ENCODE results near the gene MGAT5.

MGAT5 gene

DNA sequence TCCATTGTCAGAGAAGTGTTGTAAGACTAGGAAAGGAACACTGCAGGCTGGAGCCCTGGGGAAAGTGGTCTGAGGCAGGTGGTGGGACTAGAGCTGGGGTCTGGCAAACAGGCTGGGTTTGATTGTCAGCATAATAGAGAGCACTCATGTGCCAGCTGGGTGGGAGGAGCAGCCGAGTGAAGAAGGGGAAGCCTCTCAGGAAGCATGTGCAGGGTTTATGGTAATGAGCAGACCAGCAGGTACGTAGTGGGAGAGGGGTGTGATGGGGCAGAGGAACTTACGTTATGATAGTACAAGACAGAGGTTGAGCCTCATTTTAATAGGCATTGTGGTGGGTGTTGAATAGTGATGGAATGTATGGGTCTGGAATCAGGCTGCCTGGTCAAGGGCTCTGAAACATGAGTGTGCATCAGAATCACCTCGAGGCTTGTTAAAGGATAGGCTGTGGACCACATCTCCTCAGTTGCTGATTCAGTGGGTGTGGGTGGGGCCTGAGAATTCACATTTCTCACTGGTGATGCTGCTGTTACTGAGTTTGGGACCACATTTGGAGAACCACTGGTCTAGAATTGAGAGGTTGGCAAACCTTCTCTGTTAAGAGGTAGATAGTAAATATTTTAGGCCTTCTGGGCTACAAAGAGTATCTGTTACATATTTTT is 1.7 kb upstream of the MGAT5 start:
- in situ Hi-C loops (cut with HindIII; ENCODE audit: low sequenced_read_pairs), result no loop called here

GRCh38 chr2:134253117-134253704 is 661 bp upstream of the MGAT5 start:
- in situ Hi-C loops (cut with HindIII; ENCODE audit: low sequenced_read_pairs), result no loop called here

DNA sequence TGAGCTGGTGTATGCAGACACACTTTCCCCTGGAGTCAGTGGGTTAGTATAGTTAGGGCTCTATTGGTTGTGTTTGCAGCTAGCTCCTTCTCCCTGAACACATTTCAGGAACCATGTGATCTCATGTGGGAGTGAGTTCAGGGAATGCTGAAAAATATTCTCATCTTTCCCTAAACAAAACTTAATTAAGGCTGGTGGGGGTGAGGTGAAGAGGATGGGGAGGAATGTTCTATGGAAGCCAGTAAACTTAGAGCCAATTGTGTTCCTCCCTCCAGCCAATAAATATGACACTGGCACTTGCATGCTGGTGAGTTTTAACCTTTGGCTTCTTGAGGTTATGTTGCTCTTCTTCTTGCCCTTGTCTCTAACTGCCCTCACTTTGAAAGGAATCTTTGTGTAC is 952 bp downstream of the MGAT5 start:
- in situ Hi-C loops (cut with HindIII; ENCODE audit: low sequenced_read_pairs), result no loop called here

GRCh38 chr2:134256956-134257355 is 3.1 kb downstream of the MGAT5 start:
- in situ Hi-C loops (cut with HindIII; ENCODE audit: low sequenced_read_pairs), result no loop called here

DNA sequence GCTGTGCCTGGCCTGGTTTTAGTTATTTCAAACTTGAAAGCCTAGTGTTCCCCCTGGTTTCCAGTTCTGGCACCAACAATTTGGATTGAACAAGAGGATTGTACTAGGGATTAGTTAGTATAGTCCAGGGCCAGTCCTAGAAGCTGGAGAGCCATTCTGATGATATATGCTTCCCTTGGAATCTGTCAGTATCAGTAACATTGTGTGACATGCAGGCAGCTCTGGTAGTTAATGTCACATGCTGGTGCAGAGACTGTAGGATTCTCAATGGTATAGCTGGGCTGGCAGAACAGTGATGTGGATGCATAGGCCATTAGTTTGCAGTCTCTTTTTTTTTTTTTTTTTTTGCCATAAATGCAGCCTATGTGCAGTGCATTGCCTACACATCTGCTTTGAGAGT is 3.6 kb downstream of the MGAT5 start:
- in situ Hi-C loops (cut with HindIII; ENCODE audit: low sequenced_read_pairs), result no loop called here

DNA sequence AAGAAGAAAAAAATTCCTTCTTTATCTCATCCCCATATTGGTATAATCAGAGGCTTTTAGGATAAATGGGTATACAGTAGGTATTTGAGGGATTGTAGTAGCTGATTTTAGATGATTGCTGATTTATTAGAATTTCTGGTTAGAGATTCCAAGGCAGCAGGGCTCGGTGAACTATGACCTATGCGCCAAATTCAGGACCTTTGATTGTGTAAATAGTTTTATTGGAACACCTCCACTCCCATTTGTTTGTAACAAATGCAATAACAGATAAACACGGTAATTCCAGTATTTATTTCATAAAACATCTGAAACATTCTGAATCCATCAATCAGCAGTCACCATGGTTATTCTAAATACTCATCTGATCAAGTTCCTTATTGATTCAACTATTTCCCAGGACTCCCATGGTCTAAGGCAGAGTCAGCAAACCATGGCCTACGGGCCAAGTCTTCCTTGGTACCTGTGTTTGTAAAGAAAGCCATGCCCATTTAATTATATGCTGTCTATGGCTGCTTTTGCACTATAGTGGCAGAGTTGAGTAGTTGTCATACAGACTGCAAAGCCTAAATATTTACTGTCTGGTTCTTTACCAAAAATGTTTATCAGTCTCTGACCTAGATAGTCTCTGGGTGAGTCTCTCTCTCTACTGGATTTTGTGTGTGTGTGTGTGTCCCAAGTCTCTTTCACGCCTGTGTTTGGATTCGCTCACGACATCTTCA is 4.3 kb downstream of the MGAT5 start:
- in situ Hi-C loops (cut with HindIII; ENCODE audit: low sequenced_read_pairs), result no loop called here

DNA sequence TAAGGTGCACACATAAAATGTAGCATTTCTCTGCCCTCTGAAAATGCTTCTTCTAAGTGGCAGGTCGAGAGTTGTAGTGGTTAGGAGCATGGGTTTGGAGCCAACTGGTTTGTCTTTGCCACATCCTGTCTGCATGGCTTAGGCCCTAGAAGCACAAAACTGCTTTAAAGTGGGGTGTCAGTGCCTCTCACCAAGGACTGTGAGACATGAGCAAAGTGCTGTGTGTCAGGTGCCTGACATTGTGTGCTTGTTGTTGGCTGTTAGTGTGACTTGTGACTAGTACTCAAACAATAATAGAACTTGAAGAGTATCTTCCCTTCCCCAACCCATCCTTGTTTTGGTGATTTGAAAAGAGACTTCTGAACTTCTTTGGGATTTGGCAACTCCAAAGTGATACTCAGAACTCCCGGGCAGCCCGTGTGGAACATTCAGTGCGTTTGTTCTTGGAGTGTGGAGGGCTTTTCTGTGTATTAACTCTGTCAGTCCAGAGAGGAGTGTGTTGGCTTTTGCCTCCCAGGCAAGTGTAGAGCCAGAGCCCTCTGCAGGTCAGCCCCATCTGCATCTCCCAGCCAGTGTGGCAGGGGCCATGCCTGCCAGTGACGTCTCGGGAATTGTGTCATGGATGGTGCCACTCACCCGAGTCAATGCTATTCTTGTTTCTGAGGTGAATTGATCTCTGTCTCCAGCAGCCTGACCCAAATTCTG is 5.0 kb downstream of the MGAT5 start:
- in situ Hi-C loops (cut with HindIII; ENCODE audit: low sequenced_read_pairs), result no loop called here

- in situ Hi-C loops (cut with HindIII; ENCODE audit: low sequenced_read_pairs), result no loop called here
These were observed 5.7 kb downstream of the MGAT5 start for GRCh38 chr2:134259571-134259970.

DNA sequence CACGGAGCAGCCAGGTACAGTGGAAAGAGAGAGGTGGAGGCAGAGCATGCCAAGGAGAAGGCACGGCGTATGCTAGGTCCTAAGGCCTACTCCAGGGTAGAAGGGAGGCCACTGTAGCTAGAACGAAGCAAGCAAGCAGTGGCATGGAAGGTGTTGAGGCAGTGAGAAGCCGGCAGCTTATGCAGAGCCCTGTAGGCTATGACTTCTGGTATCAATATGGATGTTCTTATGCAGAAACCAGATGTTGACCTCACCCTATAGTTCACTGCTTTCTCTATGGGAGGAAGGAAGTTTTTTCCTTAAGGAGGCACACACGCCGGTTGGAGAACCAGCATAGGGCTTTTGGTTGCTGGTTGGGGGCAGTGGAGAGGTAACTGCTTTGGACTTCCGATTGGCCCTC is 6.1 kb downstream of the MGAT5 start:
- in situ Hi-C loops (cut with HindIII; ENCODE audit: low sequenced_read_pairs), result no loop called here

- in situ Hi-C loops (cut with HindIII; ENCODE audit: low sequenced_read_pairs), result no loop called here
These were observed 6.8 kb downstream of the MGAT5 start for GRCh38 chr2:134260713-134261112.

DNA sequence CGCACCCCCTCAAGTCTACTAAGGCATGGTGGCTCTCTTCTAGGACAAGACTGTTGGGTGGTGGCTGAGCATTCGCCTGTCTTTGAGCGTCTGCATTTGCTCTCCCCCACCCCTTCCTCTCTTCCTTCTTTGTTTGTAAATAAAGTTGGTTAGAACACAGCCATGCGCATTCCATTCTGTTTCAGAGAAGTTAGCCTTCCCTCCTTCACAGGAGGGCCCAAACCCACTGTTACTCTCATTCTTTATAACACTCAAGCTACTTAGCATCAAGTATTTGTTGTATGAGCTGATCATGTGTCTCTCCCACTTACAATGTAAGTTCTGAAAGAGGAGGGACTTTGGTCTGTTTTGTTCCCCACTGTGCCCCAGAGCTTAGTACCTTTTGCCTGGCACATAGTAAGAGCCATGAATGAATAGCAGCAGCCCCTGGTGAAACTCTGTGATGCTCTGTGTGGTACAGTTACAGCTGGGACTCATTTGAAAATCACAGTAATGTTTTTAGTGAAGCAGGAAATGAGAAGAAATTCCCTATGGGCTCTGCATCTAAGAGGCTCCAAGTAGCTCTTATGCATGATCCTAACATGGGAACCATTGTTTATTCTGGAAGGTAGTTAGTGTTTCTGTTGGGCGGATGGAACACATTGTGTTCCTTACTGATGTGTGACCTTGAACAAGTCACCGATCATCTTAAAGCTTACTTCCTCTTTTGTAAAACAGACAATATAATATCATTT is 7.7 kb downstream of the MGAT5 start:
- in situ Hi-C loops (cut with HindIII; ENCODE audit: low sequenced_read_pairs), result no loop called here

- in situ Hi-C loops (cut with HindIII; ENCODE audit: low sequenced_read_pairs), result no loop called here
These were observed 8.8 kb downstream of the MGAT5 start for GRCh38 chr2:134262684-134263083.

DNA sequence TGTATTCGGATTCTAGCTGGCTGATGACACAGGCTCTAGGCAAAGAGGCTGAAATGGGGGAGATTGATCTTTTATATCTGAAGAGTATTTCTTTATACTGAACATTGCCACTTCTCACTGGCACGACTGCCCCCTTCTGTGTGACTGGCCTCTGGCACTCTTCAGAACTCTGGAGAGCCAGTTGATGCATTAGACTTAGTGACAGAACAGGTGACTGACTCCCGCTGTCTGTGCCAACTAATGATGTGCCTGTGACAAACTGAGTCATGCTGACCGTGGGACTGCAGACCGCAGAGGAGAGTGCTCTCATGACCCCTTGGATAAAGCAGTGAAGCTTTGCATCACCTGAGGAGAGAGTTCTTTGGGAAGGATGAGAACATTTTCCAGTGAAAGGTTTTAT is 14.4 kb downstream of the MGAT5 start:
- in situ Hi-C loops (cut with HindIII; ENCODE audit: low sequenced_read_pairs), result no loop called here

DNA sequence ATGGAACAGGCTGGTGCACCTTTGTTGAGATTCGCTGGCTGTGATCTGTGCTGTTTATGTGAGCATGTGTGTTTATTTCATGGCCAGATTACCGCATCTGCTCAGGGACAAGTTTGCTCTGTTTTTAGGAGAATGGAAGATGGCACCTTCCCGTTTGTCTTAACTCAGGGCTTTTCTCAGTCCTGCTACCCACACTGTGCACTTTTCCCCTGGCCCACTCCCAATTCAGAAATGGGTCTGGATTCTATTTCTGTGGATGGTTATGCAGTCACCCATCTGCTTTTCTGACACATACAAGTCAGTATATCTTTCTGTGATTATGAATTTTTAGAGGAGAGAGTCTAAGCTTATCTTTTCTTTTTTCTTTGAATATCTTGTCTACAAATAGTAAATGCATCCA is 15.4 kb downstream of the MGAT5 start:
- in situ Hi-C loops (cut with HindIII; ENCODE audit: low sequenced_read_pairs), result no loop called here

- in situ Hi-C loops (cut with HindIII; ENCODE audit: low sequenced_read_pairs), result no loop called here
These were observed 16.3 kb downstream of the MGAT5 start for GRCh38 chr2:134269972-134270735.

- in situ Hi-C loops (cut with HindIII; ENCODE audit: low sequenced_read_pairs), result no loop called here
These were observed 17.9 kb downstream of the MGAT5 start for GRCh38 chr2:134271758-134272157.

DNA sequence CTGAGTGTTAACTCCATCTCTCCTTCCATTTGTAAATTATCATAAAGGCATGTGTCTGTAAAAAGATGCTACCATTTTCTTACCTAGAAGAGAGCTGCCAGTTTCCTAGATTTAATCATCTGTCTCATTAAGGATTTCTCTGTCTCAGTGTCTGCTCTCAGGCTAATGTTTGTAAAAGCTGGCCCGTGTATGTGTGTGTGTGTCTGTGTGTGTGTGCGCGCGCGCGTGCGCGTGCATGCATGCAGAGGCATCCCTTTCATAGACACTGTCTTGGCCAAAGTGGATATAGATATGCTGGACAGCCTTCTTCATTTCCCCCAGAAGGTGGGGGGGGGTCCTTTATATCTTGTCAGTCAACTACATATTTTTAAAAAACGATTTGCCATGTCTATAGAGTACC is 18.9 kb downstream of the MGAT5 start:
- in situ Hi-C loops (cut with HindIII; ENCODE audit: low sequenced_read_pairs), result no loop called here

- in situ Hi-C loops (cut with HindIII; ENCODE audit: low sequenced_read_pairs), result no loop called here
These were observed 19.5 kb downstream of the MGAT5 start for GRCh38 chr2:134273256-134273983.

DNA sequence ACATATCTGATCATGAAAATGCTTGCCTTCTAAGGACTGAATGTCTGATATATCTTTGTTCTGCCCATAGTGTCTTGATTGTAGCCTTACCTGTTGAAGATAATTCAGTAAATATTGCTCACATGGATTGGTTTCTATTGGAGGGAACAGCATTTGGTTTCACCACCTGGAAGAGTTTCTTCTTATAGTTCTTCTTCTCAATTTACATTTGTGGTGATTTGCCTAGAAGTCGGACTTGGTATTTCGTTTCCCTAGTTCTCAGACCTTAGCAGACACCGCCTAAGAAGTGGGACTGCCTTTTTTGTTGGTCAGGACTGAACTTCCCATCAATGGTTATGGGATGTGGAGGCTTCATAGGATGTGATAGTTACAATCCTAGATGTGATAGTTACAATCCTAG is 20.2 kb downstream of the MGAT5 start:
- in situ Hi-C loops (cut with HindIII; ENCODE audit: low sequenced_read_pairs), result no loop called here
